ENCODE results near the gene FAM20A.

Gene FAM20A

GRCh38 chr17:68542698-68543463 is 58.3 kb downstream of the FAM20A start:
- DNase-seq, result no peak
- H3K27ac ChIP-seq, result no peak overlapping the region
- peaks cover 0 to 42% (median 26%) of the 10 kb centered on the region in 3 donors for H3K36me3 ChIP-seq
- H3K4me3 ChIP-seq, result no peak overlapping the region
- no peaks in the 10 kb centered on the region for H3K4me1 ChIP-seq
- no peaks in the 10 kb centered on the region for H3K27me3 ChIP-seq
- no peaks in the 10 kb centered on the region for H3K9me3 ChIP-seq
- TF ChIP-seq CTCF (IDR thresholded peaks at IDR 0.05), result no peak
- intact Hi-C loops (cut with DNase I; ENCODE audit: low total_unique reads), result no loop called here

DNA sequence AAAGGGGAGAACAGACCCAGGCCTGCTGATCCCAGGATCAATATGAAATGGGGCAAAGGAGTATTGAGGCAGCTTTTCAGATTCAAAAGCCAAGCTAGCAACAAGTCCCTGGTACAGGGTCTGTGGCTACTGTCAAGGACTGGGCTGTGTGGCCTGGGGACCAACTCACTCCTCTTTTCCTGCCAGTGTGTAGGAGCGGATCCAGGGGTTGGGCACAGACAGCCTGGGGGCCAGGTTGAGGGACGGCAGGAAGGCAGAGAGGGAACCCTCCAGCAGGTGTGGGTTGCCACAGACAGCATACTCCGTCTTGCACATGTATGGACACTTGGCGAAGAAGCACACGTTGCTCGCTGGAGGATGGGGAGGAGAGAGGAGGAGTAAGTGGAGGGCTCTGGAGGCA is 59.4 kb downstream of the FAM20A start:
- DNase-seq, result no peak
- peaks cover 5 to 52% (median 36%) of the 10 kb centered on the region in 3 donors for H3K36me3 ChIP-seq
- H3K27me3 ChIP-seq, result no peaks in the 10 kb centered on the region
- intact Hi-C loops (cut with DNase I; ENCODE audit: low total_unique reads), result no loop called here
- H3K4me1 ChIP-seq, result no peaks in the 10 kb centered on the region
- no peak overlapping the region for H3K4me3 ChIP-seq
- H3K9me3 ChIP-seq, result no peaks in the 10 kb centered on the region
- no peak overlapping the region for H3K27ac ChIP-seq
- TF ChIP-seq CTCF (IDR thresholded peaks at IDR 0.05), result no peak

GRCh38 chr17:68540981-68541380 is 60.2 kb downstream of the FAM20A start:
- TF ChIP-seq CTCF (IDR thresholded peaks at IDR 0.05), result no peak
- DNase-seq, result no peak
- Histone ChIP-seq H3K9me3 (no peaks in the 10 kb centered on the region), H3K27me3 (no peaks in the 10 kb centered on the region), H3K36me3 (peaks cover 5 to 61% (median 36%) of the 10 kb centered on the region in 3 donors), H3K4me3 (no peak overlapping the region), H3K27ac (no peak overlapping the region), H3K4me1 (no peaks in the 10 kb centered on the region)
- intact Hi-C loops (cut with DNase I; ENCODE audit: low total_unique reads), result no loop called here

DNA sequence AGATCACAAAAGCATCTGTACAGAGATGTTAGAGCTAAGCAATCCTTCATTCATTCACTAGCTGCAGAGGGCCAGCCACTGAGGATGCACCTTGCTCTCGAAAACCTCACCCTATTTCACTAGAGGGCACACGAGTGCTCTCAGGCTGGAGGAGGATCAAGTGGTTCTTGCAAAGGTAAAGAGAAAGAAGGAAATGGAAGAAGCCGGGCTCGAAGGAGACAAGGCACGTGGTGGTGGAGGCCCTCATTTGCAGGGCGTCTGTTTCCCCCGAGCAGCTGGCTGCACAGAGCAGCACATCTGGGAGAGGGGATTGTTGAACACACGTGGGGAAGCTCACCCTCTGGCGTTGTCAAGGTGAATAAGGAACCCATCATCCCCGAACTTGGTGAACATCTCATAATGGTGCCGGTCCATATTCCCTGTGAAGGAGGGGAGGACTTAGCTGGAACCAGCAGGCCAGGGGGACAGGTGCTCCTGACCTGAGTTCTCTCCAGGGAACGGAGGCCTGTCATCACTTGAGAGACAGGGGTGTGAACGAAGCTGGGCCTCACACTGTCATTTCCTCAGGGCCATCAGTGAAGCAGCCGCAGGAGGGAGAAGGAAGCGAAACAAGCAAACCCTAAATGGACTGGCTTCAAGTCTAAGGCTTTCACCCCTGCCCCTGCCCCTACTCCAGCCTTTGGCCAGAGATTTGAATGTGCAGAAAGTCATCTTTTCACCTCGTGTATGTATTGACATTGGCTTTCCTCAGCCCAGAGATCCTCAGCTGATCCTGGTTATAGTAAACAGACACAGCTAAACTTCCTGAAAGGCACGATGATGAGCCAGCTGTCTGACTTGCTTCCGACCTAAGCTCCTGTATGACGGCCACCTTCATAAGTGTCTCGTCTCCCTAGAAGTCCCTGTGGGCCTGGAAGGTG is 61.4 kb downstream of the FAM20A start:
- intact Hi-C loops (cut with DNase I; ENCODE audit: low total_unique reads), result loop anchor here (10.0 kb wide), 1 partner anchor 215 kb away; no protein-coding TSS in a partner anchor
- Histone ChIP-seq H3K4me3 (no peak overlapping the region), H3K36me3 (peaks cover 5 to 71% (median 36%) of the 10 kb centered on the region in 3 donors), H3K27ac (no peak overlapping the region), H3K27me3 (no peaks in the 10 kb centered on the region), H3K4me1 (no peaks in the 10 kb centered on the region), H3K9me3 (no peaks in the 10 kb centered on the region)
- DNase-seq, result no peak
- TF ChIP-seq CTCF (IDR thresholded peaks at IDR 0.05), result no peak

DNA sequence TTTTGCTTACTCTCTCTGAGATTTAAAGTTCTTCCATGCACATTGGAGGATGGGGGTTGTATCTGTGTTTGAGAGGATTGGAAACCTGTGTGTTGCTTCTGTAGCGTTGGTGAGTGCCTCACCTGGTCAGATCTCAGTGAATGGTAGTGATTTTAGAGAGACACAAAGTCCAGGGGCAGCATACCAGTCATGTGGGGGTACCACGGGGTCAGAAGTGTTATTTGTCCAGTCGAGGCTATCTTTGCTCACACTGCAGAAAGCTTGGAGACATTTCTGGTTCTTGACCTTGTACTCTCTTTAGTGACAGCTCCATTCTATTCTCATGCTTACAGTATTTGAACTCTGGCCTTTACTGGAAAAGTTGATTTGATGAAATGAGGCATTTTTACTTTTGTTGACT is 65.2 kb downstream of the FAM20A start:
- H3K4me1 ChIP-seq, result no peaks in the 10 kb centered on the region

More for the DNA sequence above, 65.2 kb downstream of the FAM20A start:
- H3K4me3 ChIP-seq, result no peak overlapping the region
- intact Hi-C loops (cut with DNase I; ENCODE audit: low total_unique reads), result loop anchor here (10.0 kb wide), 1 partner anchor 219 kb away; no protein-coding TSS in a partner anchor
- H3K27ac ChIP-seq, result no peak overlapping the region
- H3K27me3 ChIP-seq, result no peaks in the 10 kb centered on the region
- no peak for DNase-seq
- H3K9me3 ChIP-seq, result no peaks in the 10 kb centered on the region
- peaks cover 27 to 82% (median 58%) of the 10 kb centered on the region in 3 donors for H3K36me3 ChIP-seq
- TF ChIP-seq CTCF (IDR thresholded peaks at IDR 0.05), result no peak

Data from tibial artery (tissue), 4 donors.